GM19035 (cell line): ENCODE results near the gene SMIM44.

Source experiments
- ATAC-seq: cut with Tn5 transposase; IDR thresholded peaks from one replicate; pipeline ENCODE4 v1.9.1; 2021; ENCODE audit not compliant: unreplicated experiment

SMIM44 gene

GRCh38 chr19:3478409-3479176 lies 4.6 kb downstream of the SMIM44 start:
- no peak for ATAC-seq

GRCh38 chr19:3477951-3478350 lies 5.3 kb downstream of the SMIM44 start:
- ATAC-seq, result no peak

- no peak for ATAC-seq
These were observed 5.7 kb downstream of the SMIM44 start for GRCh38 chr19:3477506-3477905.

- ATAC-seq, result no peak
These were observed 6.4 kb downstream of the SMIM44 start for GRCh38 chr19:3476830-3477229.

- ATAC-seq, result no peak
These were observed 7.8 kb downstream of the SMIM44 start for GRCh38 chr19:3475449-3475848.

GRCh38 chr19:3474614-3475013 lies 8.6 kb downstream of the SMIM44 start:
- ATAC-seq, result no peak

- ATAC-seq, result no peak
These were observed 9.2 kb downstream of the SMIM44 start for GRCh38 chr19:3474010-3474409.

DNA sequence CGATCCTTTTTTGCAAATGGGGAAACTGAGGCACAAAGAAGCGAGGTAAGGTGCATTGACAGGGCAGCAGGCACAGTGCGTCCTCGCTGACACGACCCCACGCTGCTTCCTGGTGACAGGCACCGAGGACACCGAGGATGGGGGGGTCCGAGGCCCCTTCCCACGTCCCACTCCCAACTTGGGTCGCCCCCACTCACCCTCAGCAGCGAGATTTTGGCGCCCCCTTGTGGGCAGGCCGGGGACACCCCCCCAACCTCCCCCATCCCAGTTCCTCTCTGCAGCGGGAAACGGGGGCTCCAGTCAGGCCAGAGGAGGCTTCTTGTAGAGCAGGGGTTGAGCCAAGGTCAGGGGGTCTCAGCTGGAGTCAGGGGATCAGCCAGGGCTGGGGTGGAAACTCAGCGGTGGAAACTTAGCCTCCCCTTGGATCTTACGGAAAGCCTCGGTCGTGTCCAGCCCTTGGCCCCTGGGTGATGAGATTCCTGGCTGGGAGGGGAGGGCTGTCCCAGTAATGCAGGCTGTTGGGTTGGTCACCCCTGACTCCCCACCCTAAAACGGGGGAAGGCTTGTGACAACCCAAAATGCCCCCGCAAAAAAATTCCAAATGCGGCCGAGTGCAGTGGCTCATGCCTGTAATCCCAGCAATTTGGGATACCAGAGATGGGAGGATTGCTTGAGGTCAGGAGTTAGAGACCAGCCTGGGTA lies 11.1 kb downstream of the SMIM44 start:
- no peak for ATAC-seq

GRCh38 chr19:3470500-3471128 lies 12.6 kb downstream of the SMIM44 start:
- ATAC-seq, result no peak

- ATAC-seq, result no peak
These were observed 13.4 kb downstream of the SMIM44 start for GRCh38 chr19:3469638-3470499.

DNA sequence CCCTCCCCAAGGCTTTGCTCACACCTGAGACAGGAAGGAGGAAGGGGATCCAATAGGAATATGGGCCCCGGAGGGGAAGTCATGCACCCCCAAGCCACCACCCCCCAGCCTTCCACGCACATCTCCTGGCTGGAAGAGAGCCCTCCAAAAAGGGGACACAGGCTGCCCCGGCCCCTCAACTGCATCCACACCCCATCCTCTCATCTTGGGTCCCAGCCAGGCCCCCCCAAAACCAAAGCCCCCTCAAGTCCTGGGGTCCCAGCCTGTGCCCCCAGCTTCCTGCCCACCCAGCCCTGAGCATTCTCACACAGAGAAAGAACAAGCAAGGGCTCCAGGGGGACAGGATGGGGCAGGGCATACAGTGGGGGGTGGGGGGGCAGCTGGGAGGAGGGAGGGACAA lies 15.0 kb downstream of the SMIM44 start:
- no peak for ATAC-seq

GRCh38 chr19:3467437-3468198 lies 15.6 kb downstream of the SMIM44 start:
- no peak for ATAC-seq

DNA sequence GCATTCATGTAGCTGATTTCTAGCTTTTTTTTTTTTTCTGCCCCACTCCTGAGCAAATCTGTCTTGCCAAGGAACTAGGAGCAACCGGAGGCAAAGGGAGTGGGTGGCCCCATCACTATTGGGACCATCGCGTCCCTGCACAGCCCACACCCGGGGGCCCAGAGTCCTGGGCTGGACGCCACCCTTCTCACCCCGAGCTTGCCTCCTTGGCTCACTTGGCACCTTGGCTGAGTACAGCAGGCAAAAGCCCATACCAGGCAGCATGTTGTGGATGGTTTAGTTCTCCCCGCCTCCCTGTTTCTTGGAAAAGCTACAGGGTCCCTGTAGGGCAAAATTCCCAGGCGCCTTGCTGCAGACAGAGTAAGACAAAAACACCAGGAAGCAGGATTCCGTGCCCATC lies 16.6 kb downstream of the SMIM44 start:
- no peak for ATAC-seq

DNA sequence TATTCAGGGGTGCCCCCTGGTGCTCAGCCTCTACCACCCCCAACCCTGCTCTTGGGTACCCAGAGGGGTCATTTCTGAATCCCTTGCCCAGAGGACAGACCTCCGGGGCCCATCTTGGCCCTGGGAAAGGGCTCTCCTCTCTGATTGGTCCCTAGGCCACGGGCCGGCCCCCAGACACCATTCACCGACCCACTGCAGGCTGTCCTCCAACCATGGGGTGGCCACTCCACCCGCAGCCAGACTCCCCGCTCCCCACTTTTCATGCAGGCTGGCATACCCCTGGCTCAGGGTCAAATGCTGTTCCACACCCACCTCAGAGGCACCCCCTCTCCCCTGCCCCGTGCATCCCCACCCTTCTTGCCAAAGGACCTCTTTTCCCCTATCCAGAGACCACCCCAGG lies 17.7 kb downstream of the SMIM44 start:
- ATAC-seq, result no peak

DNA sequence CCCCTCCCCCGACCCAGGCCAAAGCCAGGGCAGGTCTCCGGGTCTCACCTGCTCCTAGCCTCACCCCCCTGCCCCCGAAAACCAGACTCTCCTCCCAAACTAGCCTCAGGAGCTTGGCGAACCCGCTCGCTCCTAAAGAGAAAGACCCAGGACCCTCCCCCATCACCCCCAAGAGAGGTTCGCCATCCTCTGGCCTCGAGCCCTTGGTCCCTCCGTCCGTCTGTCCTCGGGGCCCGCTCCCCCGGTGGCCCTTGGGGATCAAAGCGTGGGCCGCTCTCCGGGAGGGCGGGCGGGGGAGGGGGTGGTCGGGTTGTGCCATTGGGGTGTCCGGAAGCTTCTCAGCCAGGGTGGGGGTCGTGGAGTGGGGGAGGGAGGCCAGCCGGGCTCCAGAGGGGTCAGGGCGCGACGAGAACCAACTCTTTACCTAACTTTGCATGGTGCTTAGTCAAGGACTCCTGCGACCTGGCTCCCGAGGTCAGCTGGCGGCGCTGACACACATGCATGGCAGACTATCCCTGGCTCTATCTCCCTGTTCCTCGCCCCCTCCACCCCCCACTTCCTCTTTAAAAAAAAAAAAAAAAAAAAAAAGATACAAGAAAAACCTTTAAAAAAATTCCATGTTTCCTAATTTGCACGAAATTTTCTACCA lies 18.5 kb downstream of the SMIM44 start:
- no peak for ATAC-seq

DNA sequence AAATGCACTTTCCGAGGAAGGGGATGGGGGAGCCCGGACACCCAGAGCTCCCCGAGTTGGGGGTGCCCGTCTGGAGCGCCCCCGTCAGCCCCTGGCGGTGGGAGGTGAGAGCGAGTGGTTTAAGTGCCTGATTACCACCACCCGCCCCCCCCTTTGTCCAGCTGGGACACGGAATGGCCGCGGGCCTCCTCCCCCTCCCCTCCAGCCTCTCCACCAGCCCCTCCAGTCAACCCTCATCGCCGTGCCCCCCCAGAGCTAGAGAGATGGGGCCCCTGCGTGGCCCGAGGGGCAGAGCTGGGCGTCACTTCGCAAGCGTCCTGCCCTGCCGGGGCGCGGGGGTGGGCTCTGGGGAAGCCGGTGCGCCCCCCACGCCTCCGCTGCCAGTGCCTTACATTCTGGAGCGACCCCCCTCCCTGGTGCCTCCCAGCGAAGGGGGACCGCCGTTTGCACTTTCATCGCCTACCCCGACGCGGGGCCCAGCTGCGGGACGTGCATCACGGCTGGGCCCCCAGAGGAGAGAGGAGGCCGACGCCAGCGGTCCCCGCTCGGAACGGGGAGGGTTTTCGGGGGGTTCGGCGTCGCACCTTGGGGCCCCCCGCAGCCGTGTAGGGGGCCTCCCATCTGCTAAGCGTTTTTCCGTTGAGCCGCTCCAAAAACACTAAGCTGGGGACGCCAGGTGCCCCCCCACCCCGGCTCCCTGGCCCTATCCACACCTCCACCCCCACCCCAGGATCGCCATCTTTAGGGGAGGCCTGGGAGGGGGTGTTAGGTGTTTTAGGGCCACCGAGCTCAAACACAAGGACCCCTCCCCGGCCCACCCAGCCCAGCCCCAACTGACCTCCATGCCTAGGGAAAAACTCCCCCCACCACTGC lies 19.3 kb downstream of the SMIM44 start:
- no peak for ATAC-seq

DNA sequence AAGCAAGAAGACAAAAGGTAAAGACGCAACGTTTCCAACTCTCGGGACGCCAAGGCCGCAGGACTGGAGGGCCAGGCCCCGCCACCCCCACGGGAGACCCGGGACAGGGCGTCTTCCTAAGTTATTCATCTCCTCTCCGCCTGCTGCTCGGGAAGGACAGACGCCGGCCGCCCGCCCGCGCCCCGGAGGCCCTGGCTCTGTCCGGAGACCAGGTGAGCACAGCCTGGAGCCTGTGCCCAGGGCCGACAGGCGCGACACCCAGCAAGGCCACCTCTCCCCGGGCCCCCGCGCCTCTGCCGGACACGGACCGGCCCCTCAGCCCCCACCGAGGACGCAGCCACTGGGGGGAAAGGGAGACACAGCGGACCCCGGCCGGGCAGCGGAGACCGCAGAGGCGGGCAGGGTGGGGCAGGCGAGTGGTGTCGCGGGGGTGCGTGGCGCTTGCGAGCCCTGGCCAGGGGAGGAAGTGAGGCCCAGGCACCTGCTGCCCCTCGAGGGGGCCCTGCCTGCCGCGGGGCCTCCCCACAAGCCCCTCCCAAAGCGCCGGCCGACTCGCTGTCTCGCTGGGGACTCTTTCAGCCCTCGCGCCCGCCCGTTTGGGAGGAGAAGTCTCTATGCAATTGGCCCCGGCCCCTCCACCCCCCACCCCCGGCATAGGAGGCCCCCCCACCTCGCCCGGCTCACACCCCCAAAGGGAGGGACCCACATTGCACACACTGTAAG lies 20.1 kb downstream of the SMIM44 start:
- no peak for ATAC-seq

- no peak for ATAC-seq
These were observed 23.2 kb downstream of the SMIM44 start for GRCh38 chr19:3459965-3460582.
